BLaER1 (cell line): ENCODE measurements around the gene IFRD2.

Experiments used
- H3K27ac ChIP-seq: shearing (Covaris generic); formaldehyde crosslinking; 2 replicates; pipeline ENCODE4 v1.8.1; 2022
- H3K27me3 ChIP-seq: shearing (Covaris generic); formaldehyde crosslinking; 2 replicates; pipeline ENCODE4 v1.8.1; 2022
- H3K36me3 ChIP-seq: shearing (Covaris generic); formaldehyde crosslinking; 2 replicates; pipeline ENCODE4 v1.8.1; 2022
- H3K4me1 ChIP-seq: shearing (Covaris generic); formaldehyde crosslinking; 2 replicates; pipeline ENCODE4 v1.8.1; 2022
- H3K4me2 ChIP-seq: shearing (Covaris generic); formaldehyde crosslinking; 2 replicates; pipeline ENCODE4 v1.8.1; 2022
- H3K4me3 ChIP-seq: shearing (Covaris generic); formaldehyde crosslinking; 2 replicates; pipeline ENCODE4 v1.8.1; 2022
- H3K9ac ChIP-seq: shearing (Covaris generic); formaldehyde crosslinking; 2 replicates; pipeline ENCODE4 v1.8.1; 2022
- H3K9me3 ChIP-seq: shearing (Covaris generic); formaldehyde crosslinking; 2 replicates; pipeline ENCODE4 v1.8.1; 2022
- H4K20me1 ChIP-seq: shearing (Covaris generic); formaldehyde crosslinking; 2 replicates; pipeline ENCODE4 v1.8.1; 2022
- Cebpa-rat ChIP-seq: shearing (Covaris generic); IDR thresholded peaks from 2 replicates; pipeline ENCODE4 v1.8.1; 2022

Gene IFRD2

DNA sequence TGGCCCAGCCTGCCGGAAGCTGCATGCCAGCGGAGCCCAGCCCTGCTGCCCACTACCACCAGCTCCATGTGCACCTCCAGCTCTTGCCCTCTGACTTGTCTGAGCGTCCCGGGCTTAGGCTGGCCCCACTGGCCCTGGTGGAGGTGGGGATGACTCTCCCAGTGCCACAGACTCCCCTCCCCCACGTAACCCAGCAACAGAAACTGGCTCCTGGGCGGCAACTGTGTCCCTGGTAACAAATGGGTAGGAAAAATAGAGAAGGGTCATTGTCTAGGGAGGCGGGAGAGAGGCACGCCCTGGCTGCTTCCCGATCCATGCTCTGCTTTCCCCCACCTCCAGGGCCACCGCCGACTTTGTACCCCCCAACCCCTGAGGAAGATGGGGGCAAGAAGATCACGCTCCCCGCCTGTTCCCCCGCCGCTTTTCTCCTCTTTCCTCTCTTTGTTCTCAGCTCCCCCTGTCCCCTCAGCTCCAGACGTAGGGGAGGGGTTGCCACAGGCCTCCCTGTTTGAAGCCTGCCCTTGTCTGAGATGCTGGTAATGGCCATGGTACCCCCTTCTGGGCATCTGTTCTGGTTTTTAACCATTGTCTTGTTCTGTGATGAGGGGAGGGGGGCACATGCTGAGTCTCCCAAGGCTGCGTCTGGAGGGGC, 34.1 kb downstream of the IFRD2 start:
- Histone ChIP-seq H3K4me3 (no peak overlapping the region), H4K20me1 (peaks cover 57% of the 10 kb centered on the region), H3K9me3 (no peaks in the 10 kb centered on the region), H3K27ac (peak overlapping the region; percentile 26; the same call in 1 of the 2 replicates), H3K9ac (peak overlapping the region; percentile 31; the same call in 1 of the 2 replicates), H3K36me3 (peaks cover 69% of the 10 kb centered on the region), H3K27me3 (no peaks in the 10 kb centered on the region), H3K4me1 (peaks cover 59% of the 10 kb centered on the region), H3K4me2 (peak overlapping the region; percentile 24; the same call in 1 of the 2 replicates)
- TF ChIP-seq Cebpa-rat: no peak

DNA sequence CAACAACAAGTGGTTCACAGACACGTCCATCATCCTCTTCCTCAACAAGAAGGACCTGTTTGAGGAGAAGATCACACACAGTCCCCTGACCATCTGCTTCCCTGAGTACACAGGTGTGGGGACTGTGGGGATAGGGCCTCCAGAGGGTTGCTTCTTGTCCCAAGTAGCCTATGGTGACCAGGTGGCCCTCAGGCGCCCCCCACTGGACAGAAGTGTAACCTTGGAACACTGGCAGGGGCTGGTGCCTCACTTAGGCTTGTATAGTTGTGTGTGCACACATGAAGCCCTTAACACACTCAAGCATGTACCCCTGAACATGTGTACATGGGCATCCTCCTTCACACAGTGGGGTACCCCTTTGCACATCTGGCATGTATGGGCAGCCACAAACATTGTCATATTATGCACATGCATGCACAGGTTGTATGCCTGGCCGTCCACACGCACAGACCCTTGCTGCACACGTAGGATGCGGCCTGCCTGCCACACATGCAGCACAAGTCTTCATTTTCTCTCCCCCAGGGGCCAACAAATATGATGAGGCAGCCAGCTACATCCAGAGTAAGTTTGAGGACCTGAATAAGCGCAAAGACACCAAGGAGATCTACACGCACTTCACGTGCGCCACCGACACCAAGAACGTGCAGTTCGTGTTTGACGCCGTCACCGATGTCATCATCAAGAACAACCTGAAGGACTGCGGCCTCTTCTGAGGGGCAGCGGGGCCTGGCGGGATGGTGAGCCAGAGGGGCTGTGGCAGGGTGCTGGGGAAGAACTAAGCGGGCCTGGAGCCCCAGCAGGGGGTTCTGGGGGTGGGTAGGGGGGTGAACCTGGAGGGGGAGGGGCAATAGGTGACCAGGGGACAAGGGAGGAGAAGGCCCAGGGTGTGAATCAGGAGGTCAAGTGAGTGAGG, 35.0 kb downstream of the IFRD2 start:
- no peak for TF ChIP-seq Cebpa-rat
- H3K36me3 ChIP-seq: peaks cover 73% of the 10 kb centered on the region
- H3K27me3 ChIP-seq: no peaks in the 10 kb centered on the region
- no peak overlapping the region for H3K4me3 ChIP-seq
- no peak overlapping the region for H3K4me2 ChIP-seq
- no peak overlapping the region; the same call in 1 of the 2 replicates for H3K9ac ChIP-seq
- peaks cover 66% of the 10 kb centered on the region for H4K20me1 ChIP-seq
- H3K9me3 ChIP-seq: no peaks in the 10 kb centered on the region
- H3K4me1 ChIP-seq: peaks cover 50% of the 10 kb centered on the region
- H3K27ac ChIP-seq: no peak overlapping the region

- Histone ChIP-seq H3K9me3 (no peaks in the 10 kb centered on the region), H3K4me3 (no peak overlapping the region), H3K4me1 (peaks cover 34% of the 10 kb centered on the region), H3K27ac (peak overlapping the region; percentile 41), H3K27me3 (no peaks in the 10 kb centered on the region), H4K20me1 (peaks cover 86% of the 10 kb centered on the region), H3K36me3 (peaks cover 93% of the 10 kb centered on the region), H3K4me2 (no peak overlapping the region), H3K9ac (peak overlapping the region; percentile 15; the same call in 1 of the 2 replicates)
- no peak for TF ChIP-seq Cebpa-rat
Observed at GRCh38 chr3:50255251-50255615, 37.0 kb downstream of the IFRD2 start.

DNA sequence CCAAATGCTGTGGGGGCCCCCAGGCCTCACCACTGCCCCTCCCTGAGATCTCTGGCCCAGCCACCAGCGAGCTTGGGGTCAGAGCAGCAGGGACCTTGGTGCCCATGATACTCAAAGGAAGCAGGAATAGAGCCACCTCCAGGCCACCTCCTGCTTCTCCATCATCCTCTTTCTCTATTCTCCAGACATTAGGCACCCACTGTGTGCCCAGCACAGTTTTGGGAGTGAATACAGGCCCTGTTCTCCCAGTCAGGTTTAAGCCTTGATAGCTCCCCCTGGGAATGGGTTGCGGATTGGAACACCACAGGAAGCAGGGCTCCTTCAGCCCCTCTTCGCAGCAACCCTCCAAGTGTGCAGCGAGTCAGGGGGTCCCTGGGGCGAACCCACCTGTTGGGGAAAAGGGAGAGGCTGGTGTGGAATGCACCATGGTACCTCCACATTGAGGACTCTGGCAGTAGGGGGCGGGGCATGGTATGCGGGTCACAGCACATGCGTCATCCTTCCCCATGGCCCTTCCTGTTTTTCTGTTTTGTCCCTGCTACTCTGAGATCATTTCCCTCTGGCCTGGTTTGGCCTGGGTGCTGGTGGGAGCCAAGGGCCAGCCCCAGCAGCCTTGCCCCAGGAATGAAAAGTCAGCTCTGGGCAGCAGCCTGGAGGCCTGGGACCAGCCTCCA, 37.5 kb downstream of the IFRD2 start:
- no peaks in the 10 kb centered on the region for H3K27me3 ChIP-seq
- no peak overlapping the region; the same call in 1 of the 2 replicates for H3K4me2 ChIP-seq
- no peak overlapping the region for H3K4me3 ChIP-seq
- peak overlapping the region; percentile 41 for H3K27ac ChIP-seq
- peaks cover 92% of the 10 kb centered on the region for H4K20me1 ChIP-seq
- H3K4me1 ChIP-seq: peaks cover 37% of the 10 kb centered on the region
- peak overlapping the region; percentile 15; the same call in 1 of the 2 replicates for H3K9ac ChIP-seq
- H3K36me3 ChIP-seq: peaks cover 98% of the 10 kb centered on the region
- TF ChIP-seq Cebpa-rat: no peak
- H3K9me3 ChIP-seq: no peaks in the 10 kb centered on the region

- H3K4me3 ChIP-seq: no peak overlapping the region
- no peak for TF ChIP-seq Cebpa-rat
- peaks cover 98% of the 10 kb centered on the region for H4K20me1 ChIP-seq
- no peaks in the 10 kb centered on the region for H3K9me3 ChIP-seq
- no peaks in the 10 kb centered on the region for H3K27me3 ChIP-seq
- H3K27ac ChIP-seq: no peak overlapping the region
- no peak overlapping the region for H3K4me2 ChIP-seq
- peaks cover 56% of the 10 kb centered on the region for H3K4me1 ChIP-seq
- peaks cover 92% of the 10 kb centered on the region for H3K36me3 ChIP-seq
- H3K9ac ChIP-seq: no peak overlapping the region
Observed at GRCh38 chr3:50251220-50251619, 41.0 kb downstream of the IFRD2 start.

DNA sequence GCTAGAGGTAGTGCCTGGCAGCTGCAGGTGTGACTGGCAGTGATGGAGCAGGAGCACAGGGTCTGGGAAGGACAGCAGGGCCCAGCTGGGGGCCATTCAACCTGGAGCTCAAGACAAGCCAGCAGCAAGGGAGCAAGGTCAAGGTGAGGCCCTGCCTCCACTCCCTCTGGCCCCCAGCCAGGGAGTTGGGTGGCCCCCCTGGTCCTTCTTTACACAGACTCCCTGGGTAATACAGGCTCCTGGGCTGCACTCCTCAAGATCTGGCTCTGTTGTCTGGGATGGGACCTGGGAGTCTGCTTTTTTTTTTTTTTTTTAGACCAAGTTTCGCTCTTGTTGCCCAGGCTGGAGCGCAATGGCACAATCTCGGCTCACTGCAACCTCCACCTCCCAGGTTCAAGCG, 41.7 kb downstream of the IFRD2 start:
- Histone ChIP-seq H3K9me3 (no peaks in the 10 kb centered on the region), H3K4me1 (peaks cover 63% of the 10 kb centered on the region), H3K27me3 (no peaks in the 10 kb centered on the region), H3K4me3 (no peak overlapping the region), H3K9ac (no peak overlapping the region), H4K20me1 (peaks cover 93% of the 10 kb centered on the region), H3K36me3 (peaks cover 86% of the 10 kb centered on the region), H3K27ac (no peak overlapping the region), H3K4me2 (no peak overlapping the region)
- TF ChIP-seq Cebpa-rat: no peak

GRCh38 chr3:50249457-50249856, 42.8 kb downstream of the IFRD2 start:
- H3K9ac ChIP-seq: 0 out of 2 replicates have a peak overlapping the region, but pooled peaks have one; percentile 45
- H3K27ac ChIP-seq: no peak overlapping the region
- no peak for TF ChIP-seq Cebpa-rat
- no peak overlapping the region for H3K4me3 ChIP-seq
- H3K36me3 ChIP-seq: peaks cover 78% of the 10 kb centered on the region
- H3K9me3 ChIP-seq: no peaks in the 10 kb centered on the region
- H4K20me1 ChIP-seq: peaks cover 87% of the 10 kb centered on the region
- peaks cover 67% of the 10 kb centered on the region for H3K4me1 ChIP-seq
- no peaks in the 10 kb centered on the region for H3K27me3 ChIP-seq
- no peak overlapping the region for H3K4me2 ChIP-seq

- TF ChIP-seq Cebpa-rat: no peak
- no peaks in the 10 kb centered on the region for H3K9me3 ChIP-seq
- H3K9ac ChIP-seq: peak overlapping the region; percentile 45; the same call in 1 of the 2 replicates
- peaks cover 72% of the 10 kb centered on the region for H3K4me1 ChIP-seq
- H3K4me3 ChIP-seq: no peak overlapping the region
- no peaks in the 10 kb centered on the region for H3K27me3 ChIP-seq
- peak overlapping the region; percentile 93; the same call in 1 of the 2 replicates for H3K4me2 ChIP-seq
- H3K27ac ChIP-seq: peak overlapping the region; percentile 49
- peaks cover 84% of the 10 kb centered on the region for H4K20me1 ChIP-seq
- H3K36me3 ChIP-seq: peaks cover 72% of the 10 kb centered on the region
Observed at GRCh38 chr3:50248387-50248786, 43.8 kb downstream of the IFRD2 start.

- Histone ChIP-seq H3K4me1 (peaks cover 91% of the 10 kb centered on the region), H3K27me3 (no peaks in the 10 kb centered on the region), H3K4me3 (peak overlapping the region; percentile 64), H4K20me1 (peaks cover 84% of the 10 kb centered on the region), H3K36me3 (peaks cover 57% of the 10 kb centered on the region), H3K9me3 (no peaks in the 10 kb centered on the region), H3K9ac (peak overlapping the region; percentile 80), H3K27ac (peak overlapping the region; percentile 91), H3K4me2 (peak overlapping the region; percentile 93)
- no peak for TF ChIP-seq Cebpa-rat
Observed at GRCh38 chr3:50246517-50246954, 45.7 kb downstream of the IFRD2 start.
